Esophagus squamous epithelium (tissue), 5 donors: ENCODE results near the gene MVB12B. TPM values are rescaled to one million over a fixed set of nuclear protein-coding genes. Genes with fewer than 3 reads are reported as not detected.

Experiments
- DNase-seq: peaks from one replicate; lab custom pipeline; 2025; lab: John Stamatoyannopoulos, UW
- H3K27ac ChIP-seq, 4 donors: fragments of 200-600 bp; sonication (generic); one replicate each; pipeline ENCODE4 v1.5.1; 2016 to 2019; ENCODE audit warnings: mild to moderate bottlenecking in 1 of 4
- H3K27me3 ChIP-seq, 4 donors: fragments of 200-600 bp; sonication (generic); 1 replicate in 3 of 4; 2 replicates in 1 of 4; pipeline versions ENCODE4 v1.5.1 to v1.6.0; 2017 to 2021; ENCODE audit warnings: antibody characterized with exemption in 1 of 4
- H3K36me3 ChIP-seq, 3 donors: fragments of 200-600 bp; sonication (generic); one replicate each; pipeline ENCODE4 v1.5.1; 2016 to 2019
- H3K4me1 ChIP-seq, 3 donors: fragments of 200-600 bp; sonication (generic); one replicate each; pipeline ENCODE4 v1.5.1; 2017 to 2019
- H3K4me3 ChIP-seq, 4 donors: fragments of 200-600 bp; sonication (generic); 1 replicate in 3 of 4; 2 replicates in 1 of 4; pipeline ENCODE4 v1.5.1; 2016 to 2019; ENCODE audit warnings: mild to moderate bottlenecking in 2 of 4, moderate library complexity in 1 of 4
- H3K9me3 ChIP-seq, 3 donors: fragments of 200-600 bp; sonication (generic); one replicate each; pipeline ENCODE4 v1.5.1; 2016 to 2019
- POLR2A ChIP-seq, 4 donors: fragments of 450-650 bp; IDR thresholded peaks; one replicate each; pipeline ENCODE4 v1.6.1; 2017; ENCODE audit warnings: antibody characterized with exemption in 4 of 4, mild to moderate bottlenecking in 4 of 4, moderate library complexity in 3 of 4
- WGBS, 2 donors: methylation state at CpG; one replicate each; pipeline ENCODE4 v1.1.5; 2018; 5-methylcytosine and 5-hydroxymethylcytosine counted together
- intact Hi-C: fragments of 100-400 bp; cut with DNase I; formaldehyde crosslinking; loops from one replicate; pipeline ENCODE4 v1.15.0; 2022
- total RNA-seq, 4 donors: library from RNA; depleted of rRNA; stranded (reverse); fragments of >200 nt; gene quantifications; one replicate each; pipeline ENCODE4 v1.1.0, GENCODE V29; 2016
- TF ChIP-seq, protein P1 (sequence below), 6 experiments: fragments of 450-650 bp in 4 of 6; fragments of 200-600 bp in 2 of 6; sonication (generic) in 2 of 6; IDR thresholded peaks; one replicate each; pipeline ENCODE4 v1.5.1; 2016 to 2019; ENCODE audit warnings: antibody characterized with exemption in 6 of 6, mild to moderate bottlenecking in 4 of 6, moderate library complexity in 4 of 6
- donor health status: DM: yes; HTN: yes; CAD: no.

MVB12B gene
- total RNA-seq, 4 donors from 2014 or later, result 3.2 to 13.2 (median 5.3) TPM

DNA sequence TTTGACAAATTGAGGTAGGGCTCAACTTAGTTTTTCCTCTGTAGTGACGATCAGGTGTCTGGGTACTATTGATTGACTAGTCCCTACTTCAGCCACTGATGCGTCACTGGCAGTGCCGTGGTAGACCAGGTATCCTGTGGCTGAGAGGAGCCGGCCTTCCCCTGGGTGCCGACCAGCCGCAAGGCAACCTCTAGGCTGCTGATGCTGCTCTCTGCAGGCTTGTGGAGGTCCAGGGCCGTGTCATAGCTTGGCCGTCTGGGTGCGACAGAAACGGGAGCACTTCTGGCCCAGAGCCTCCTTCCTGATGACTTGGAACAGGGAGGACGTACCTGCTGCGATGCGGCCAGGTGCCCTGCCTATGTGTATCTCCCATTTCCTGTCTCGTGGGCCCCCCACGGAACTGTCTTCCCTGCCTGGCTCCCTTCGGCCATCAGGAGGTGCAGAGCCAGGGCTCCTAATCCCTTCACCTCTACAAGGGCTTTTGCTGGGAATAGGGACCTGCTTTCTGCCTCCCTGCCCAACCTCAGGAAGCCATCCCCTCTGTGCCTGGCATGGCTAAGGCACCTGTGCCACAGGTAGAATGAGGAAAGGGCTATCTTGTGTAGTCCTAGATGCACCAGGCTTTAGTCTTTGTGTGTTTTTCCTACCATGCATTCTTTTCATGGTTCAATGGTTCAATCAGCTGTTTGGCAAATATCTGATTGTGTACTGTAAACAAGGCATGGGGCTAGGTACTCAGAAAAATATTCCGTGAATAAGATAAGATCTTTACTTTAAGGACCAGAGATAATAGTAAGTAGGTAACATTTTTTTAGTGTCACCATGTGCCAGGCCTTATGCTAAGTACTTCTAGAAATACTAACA, 44.6 kb downstream of the MVB12B start:
- H3K27me3 ChIP-seq, result no peaks in the 10 kb centered on the region
- no peaks in the 10 kb centered on the region for H3K36me3 ChIP-seq
- H3K9me3 ChIP-seq, result no peaks in the 10 kb centered on the region
- WGBS, 2 donors, result 89 to 94% methylated on average over 9 to 16 of the region's 17 CpGs
- H3K27ac ChIP-seq, result no peak overlapping the region
- intact Hi-C loops, result no loop called here
- H3K4me3 ChIP-seq, result no peak overlapping the region
- no peak for TF ChIP-seq POLR2A (IDR thresholded peaks at IDR 0.05)
- TF ChIP-seq, protein P1, sequence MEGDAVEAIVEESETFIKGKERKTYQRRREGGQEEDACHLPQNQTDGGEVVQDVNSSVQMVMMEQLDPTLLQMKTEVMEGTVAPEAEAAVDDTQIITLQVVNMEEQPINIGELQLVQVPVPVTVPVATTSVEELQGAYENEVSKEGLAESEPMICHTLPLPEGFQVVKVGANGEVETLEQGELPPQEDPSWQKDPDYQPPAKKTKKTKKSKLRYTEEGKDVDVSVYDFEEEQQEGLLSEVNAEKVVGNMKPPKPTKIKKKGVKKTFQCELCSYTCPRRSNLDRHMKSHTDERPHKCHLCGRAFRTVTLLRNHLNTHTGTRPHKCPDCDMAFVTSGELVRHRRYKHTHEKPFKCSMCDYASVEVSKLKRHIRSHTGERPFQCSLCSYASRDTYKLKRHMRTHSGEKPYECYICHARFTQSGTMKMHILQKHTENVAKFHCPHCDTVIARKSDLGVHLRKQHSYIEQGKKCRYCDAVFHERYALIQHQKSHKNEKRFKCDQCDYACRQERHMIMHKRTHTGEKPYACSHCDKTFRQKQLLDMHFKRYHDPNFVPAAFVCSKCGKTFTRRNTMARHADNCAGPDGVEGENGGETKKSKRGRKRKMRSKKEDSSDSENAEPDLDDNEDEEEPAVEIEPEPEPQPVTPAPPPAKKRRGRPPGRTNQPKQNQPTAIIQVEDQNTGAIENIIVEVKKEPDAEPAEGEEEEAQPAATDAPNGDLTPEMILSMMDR (IDR thresholded peaks at IDR 0.05), result no peak
- no peak for DNase-seq
- H3K4me1 ChIP-seq, result peaks cover 18 to 57% (median 20%) of the 10 kb centered on the region in 3 donors

GRCh38 chr9:126372716-126373115, 46.1 kb downstream of the MVB12B start:
- H3K27ac ChIP-seq, result peak overlapping the region in 2 of 4 donors; percentile 16 to 37
- no peak for DNase-seq
- no peaks in the 10 kb centered on the region for H3K9me3 ChIP-seq
- WGBS, 2 donors, result 75 to 86% methylated on average over 6 of the region's 6 CpGs
- H3K4me1 ChIP-seq, result peaks cover 5 to 57% (median 10%) of the 10 kb centered on the region in 3 donors
- H3K27me3 ChIP-seq, result no peaks in the 10 kb centered on the region
- no peaks in the 10 kb centered on the region for H3K36me3 ChIP-seq
- H3K4me3 ChIP-seq, result no peak overlapping the region
- TF ChIP-seq, protein P1 (IDR thresholded peaks at IDR 0.05), result no peak
- no peak for TF ChIP-seq POLR2A (IDR thresholded peaks at IDR 0.05)
- intact Hi-C loops, result no loop called here

GRCh38 chr9:126373241-126373640, 46.6 kb downstream of the MVB12B start:
- Histone ChIP-seq H3K9me3 (no peaks in the 10 kb centered on the region), H3K27me3 (no peaks in the 10 kb centered on the region), H3K36me3 (no peaks in the 10 kb centered on the region), H3K4me1 (peaks cover 2 to 57% (median 6%) of the 10 kb centered on the region in 3 donors), H3K4me3 (no peak overlapping the region), H3K27ac (peak overlapping the region in 2 of 4 donors; percentile 16 to 37)
- 56 to 69% methylated on average over 4 to 5 of the region's 5 CpGs for WGBS, 2 donors
- TF ChIP-seq, protein P1 (IDR thresholded peaks at IDR 0.05), result no peak
- TF ChIP-seq POLR2A (IDR thresholded peaks at IDR 0.05), result no peak
- DNase-seq, result no peak
- intact Hi-C loops, result no loop called here

GRCh38 chr9:126374366-126374781, 47.7 kb downstream of the MVB12B start:
- 71 to 100% methylated on average over 1 to 3 of the region's 4 CpGs for WGBS, 2 donors
- peaks cover 2 to 59% (median 5%) of the 10 kb centered on the region in 3 donors for H3K4me1 ChIP-seq
- intact Hi-C loops, result no loop called here
- no peaks in the 10 kb centered on the region for H3K9me3 ChIP-seq
- TF ChIP-seq, protein P1 (IDR thresholded peaks at IDR 0.05), result no peak
- no peak for TF ChIP-seq POLR2A (IDR thresholded peaks at IDR 0.05)
- no peaks in the 10 kb centered on the region for H3K27me3 ChIP-seq
- H3K4me3 ChIP-seq, result no peak overlapping the region
- DNase-seq, result no peak
- H3K36me3 ChIP-seq, result no peaks in the 10 kb centered on the region
- H3K27ac ChIP-seq, result peak overlapping the region in 2 of 4 donors; percentile 4 to 15

DNA sequence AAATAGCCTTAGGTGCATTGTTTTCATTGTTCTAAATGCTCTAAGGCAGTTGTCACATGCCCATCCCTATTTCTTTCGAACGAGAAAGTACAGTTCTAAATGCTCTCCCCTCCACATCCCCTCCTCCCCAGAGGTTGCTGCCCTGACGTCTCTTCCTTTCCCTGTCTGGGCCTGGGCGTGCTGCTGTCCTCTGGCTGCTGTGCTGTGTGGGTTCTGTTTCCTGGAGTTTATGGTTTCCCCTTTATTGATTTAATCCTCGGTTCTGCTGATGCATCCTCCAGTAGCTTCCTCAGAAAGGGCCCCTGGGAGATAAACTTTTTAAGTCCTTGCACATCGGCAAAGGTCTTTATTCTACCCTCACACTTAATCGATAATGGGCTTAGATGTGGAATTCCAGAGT, 48.8 kb downstream of the MVB12B start:
- no peaks in the 10 kb centered on the region for H3K9me3 ChIP-seq
- H3K27ac ChIP-seq, result peak overlapping the region in 2 of 4 donors; percentile 34 to 49
- no peak overlapping the region for H3K4me3 ChIP-seq
- peaks cover 2 to 63% (median 5%) of the 10 kb centered on the region in 3 donors for H3K4me1 ChIP-seq
- no peaks in the 10 kb centered on the region for H3K27me3 ChIP-seq
- intact Hi-C loops, result no loop called here
- 14 to 24% methylated on average over 7 of the region's 7 CpGs for WGBS, 2 donors
- TF ChIP-seq POLR2A (IDR thresholded peaks at IDR 0.05), result no peak
- peaks cover 0 to 2% (median 0%) of the 10 kb centered on the region in 3 donors for H3K36me3 ChIP-seq
- no peak for DNase-seq
